ENCODE measurements around the gene CD300LG.

CD300LG gene

GRCh38 chr17:43905400-43905984, 58.5 kb downstream of the CD300LG start:
- Histone ChIP-seq H3K4me1 (ENCODE audit: low read length) (no peaks in the 10 kb centered on the region), H2AFZ (ENCODE audit: low read length) (no peak overlapping the region), H3K9me3 (replicated peaks; ENCODE audit: insufficient read depth, low read length) (no peaks in the 10 kb centered on the region), H3K9ac (ENCODE audit: low read length) (no peak overlapping the region), H3F3A (ENCODE audit: insufficient read depth, low read length) (no peaks in the 10 kb centered on the region), H3K4me3 (ENCODE audit: low read length) (no peak overlapping the region), H4K20me1 (ENCODE audit: insufficient read depth, low read length) (no peaks in the 10 kb centered on the region), H3K27ac (ENCODE audit: low read length) (no peak overlapping the region), H3K9me2 (replicated peaks; ENCODE audit: insufficient read depth, low read length) (no peaks in the 10 kb centered on the region), H3K36me3 (replicated peaks; ENCODE audit: insufficient read depth, low read length) (no peaks in the 10 kb centered on the region), H3K79me2 (ENCODE audit: low read length) (no peaks in the 10 kb centered on the region), H3K27me3 (replicated peaks; ENCODE audit: insufficient read depth, low read length) (peaks cover 25% of the 10 kb centered on the region), H3K4me2 (ENCODE audit: low read depth, low read length) (no peak overlapping the region)
- no peak for DNase-seq
- TF ChIP-seq EZH2 (optimal IDR thresholded peaks at IDR 0.05; ENCODE audit: low read depth, low read length) (no peak), CTCF (IDR thresholded peaks at IDR 0.05; ENCODE audit: low read length) (no peak), EZH2phosphoT487 (IDR thresholded peaks at IDR 0.05; ENCODE audit: low read length) (no peak)

GRCh38 chr17:43905985-43906852, 59.2 kb downstream of the CD300LG start:
- no peaks in the 10 kb centered on the region for H3K36me3 ChIP-seq (replicated peaks; ENCODE audit: insufficient read depth, low read length)
- H3K4me3 ChIP-seq (ENCODE audit: low read length), result no peak overlapping the region
- no peaks in the 10 kb centered on the region for H3K79me2 ChIP-seq (ENCODE audit: low read length)
- no peaks in the 10 kb centered on the region for H3K9me2 ChIP-seq (replicated peaks; ENCODE audit: insufficient read depth, low read length)
- H2AFZ ChIP-seq (ENCODE audit: low read length), result no peak overlapping the region
- DNase-seq, result no peak
- H3K27ac ChIP-seq (ENCODE audit: low read length), result no peak overlapping the region
- H3K27me3 ChIP-seq (replicated peaks; ENCODE audit: insufficient read depth, low read length), result peaks cover 25% of the 10 kb centered on the region
- H3K4me2 ChIP-seq (ENCODE audit: low read depth, low read length), result no peak overlapping the region
- H3K9ac ChIP-seq (ENCODE audit: low read length), result no peak overlapping the region
- no peaks in the 10 kb centered on the region for H3K9me3 ChIP-seq (replicated peaks; ENCODE audit: insufficient read depth, low read length)
- no peaks in the 10 kb centered on the region for H4K20me1 ChIP-seq (ENCODE audit: insufficient read depth, low read length)
- H3K4me1 ChIP-seq (ENCODE audit: low read length), result no peaks in the 10 kb centered on the region
- no peaks in the 10 kb centered on the region for H3F3A ChIP-seq (ENCODE audit: insufficient read depth, low read length)
- no peak for TF ChIP-seq CTCF (IDR thresholded peaks at IDR 0.05; ENCODE audit: low read length)
- TF ChIP-seq EZH2 (optimal IDR thresholded peaks at IDR 0.05; ENCODE audit: low read depth, low read length), result no peak
- TF ChIP-seq EZH2phosphoT487 (IDR thresholded peaks at IDR 0.05; ENCODE audit: low read length), result no peak

GRCh38 chr17:43906951-43907424, 60.0 kb downstream of the CD300LG start:
- TF ChIP-seq EZH2phosphoT487 (IDR thresholded peaks at IDR 0.05; ENCODE audit: low read length) (no peak), EZH2 (optimal IDR thresholded peaks at IDR 0.05; ENCODE audit: low read depth, low read length) (no peak), CTCF (IDR thresholded peaks at IDR 0.05; ENCODE audit: low read length) (no peak)
- H2AFZ ChIP-seq (ENCODE audit: low read length), result no peak overlapping the region
- no peak overlapping the region for H3K4me2 ChIP-seq (ENCODE audit: low read depth, low read length)
- DNase-seq, result no peak
- peaks cover 25% of the 10 kb centered on the region for H3K27me3 ChIP-seq (replicated peaks; ENCODE audit: insufficient read depth, low read length)
- no peak overlapping the region for H3K27ac ChIP-seq (ENCODE audit: low read length)
- no peaks in the 10 kb centered on the region for H4K20me1 ChIP-seq (ENCODE audit: insufficient read depth, low read length)
- H3K9me3 ChIP-seq (replicated peaks; ENCODE audit: insufficient read depth, low read length), result no peaks in the 10 kb centered on the region
- H3K36me3 ChIP-seq (replicated peaks; ENCODE audit: insufficient read depth, low read length), result no peaks in the 10 kb centered on the region
- no peaks in the 10 kb centered on the region for H3F3A ChIP-seq (ENCODE audit: insufficient read depth, low read length)
- H3K79me2 ChIP-seq (ENCODE audit: low read length), result no peaks in the 10 kb centered on the region
- no peak overlapping the region for H3K4me3 ChIP-seq (ENCODE audit: low read length)
- H3K9ac ChIP-seq (ENCODE audit: low read length), result no peak overlapping the region
- no peaks in the 10 kb centered on the region for H3K4me1 ChIP-seq (ENCODE audit: low read length)
- no peaks in the 10 kb centered on the region for H3K9me2 ChIP-seq (replicated peaks; ENCODE audit: insufficient read depth, low read length)

Data from MM.1S (cell line).